Pons (tissue), 1 donor: Measurements from ENCODE around the gene PCGF2.
A peak's percentile ranks its signal among the peaks of the same experiment; 100 is the strongest.
"Not testable (repeated sequence)": the region's sequence is repeated elsewhere in the genome, so short reads cannot be mapped to it uniquely, and the experiment has no call there.

Experiments used
- DNase-seq: peaks from one replicate; pipeline ENCODE4 v3.0.0-alpha.2; 2016; ENCODE audit warnings: low spot score

Gene PCGF2

GRCh38 chr17:38735161-38735997 is 12.8 kb downstream of the PCGF2 start:
- no peak for DNase-seq

GRCh38 chr17:38733982-38734973 is 13.9 kb downstream of the PCGF2 start:
- DNase-seq = no peak

- no peak for DNase-seq
Observed at GRCh38 chr17:38733282-38733981, 14.7 kb downstream of the PCGF2 start.

- no peak for DNase-seq
Observed at GRCh38 chr17:38732376-38733281, 15.5 kb downstream of the PCGF2 start.

- no peak for DNase-seq
Observed at GRCh38 chr17:38731526-38732294, 16.4 kb downstream of the PCGF2 start.

- DNase-seq = no peak
Observed at GRCh38 chr17:38730526-38731379, 17.4 kb downstream of the PCGF2 start.

- DNase-seq = peak; percentile 68
Observed at GRCh38 chr17:38729886-38730525, 18.1 kb downstream of the PCGF2 start, which contains the start of gene CISD3. CISD3 (plus strand) TSS chr17:38730341; CDS start chr17:38730359, 18 bp downstream.

- DNase-seq = no peak
Observed at GRCh38 chr17:38729368-38729885, 18.7 kb downstream of the PCGF2 start.

GRCh38 chr17:38728290-38728831 is 19.8 kb downstream of the PCGF2 start:
- no peak for DNase-seq

GRCh38 chr17:38727736-38728135 is 20.4 kb downstream of the PCGF2 start:
- DNase-seq = no peak

- not testable (repeated sequence) for DNase-seq
Observed at GRCh38 chr17:38726145-38726544, 22.0 kb downstream of the PCGF2 start.

- no peak for DNase-seq
Observed at GRCh38 chr17:38725066-38725465, 23.1 kb downstream of the PCGF2 start.

- peak; percentile 86 for DNase-seq
Observed at GRCh38 chr17:38724337-38724988, 23.7 kb downstream of the PCGF2 start.

- DNase-seq = no peak
Observed at GRCh38 chr17:38721802-38722201, 26.3 kb downstream of the PCGF2 start.

- no peak for DNase-seq
Observed at GRCh38 chr17:38720941-38721340, 27.2 kb downstream of the PCGF2 start.

GRCh38 chr17:38719943-38720641 is 28.0 kb downstream of the PCGF2 start:
- DNase-seq = no peak
